GM23248 (cell line): ENCODE measurements around the gene NHSL2. TPM values are rescaled to one million over a fixed set of nuclear protein-coding genes. Genes with fewer than 3 reads are reported as not detected.

ENCODE experiments used
- DNase-seq: peaks from one replicate; pipeline ENCODE4 v3.0.0-alpha.2; 2015
- H2AFZ ChIP-seq: fragments of 200-600 bp; sonication (generic); 2 replicates; pipeline ENCODE4 v1.6.1; 2016; ENCODE audit warnings: antibody characterized with exemption
- H3F3A ChIP-seq: fragments of 200-600 bp; sonication (generic); 2 replicates; pipeline ENCODE4 v1.6.1; 2016; ENCODE audit warnings: mild to moderate bottlenecking, antibody characterized with exemption, mixed run types; ENCODE audit not compliant: insufficient read depth
- H3K27ac ChIP-seq: fragments of 200-600 bp; sonication (generic); 2 replicates; pipeline ENCODE4 v1.5.1; 2016; ENCODE audit warnings: mild to moderate bottlenecking
- H3K27me3 ChIP-seq: fragments of 200-600 bp; sonication (generic); replicated peaks from 2 replicates; pipeline ENCODE4 v1.6.1; 2016; ENCODE audit warnings: mild to moderate bottlenecking; ENCODE audit not compliant: insufficient read depth
- H3K36me3 ChIP-seq: fragments of 200-600 bp; sonication (generic); 2 replicates; pipeline ENCODE4 v1.6.1; 2016; ENCODE audit warnings: low read depth, mild to moderate bottlenecking
- H3K4me1 ChIP-seq: fragments of 200-600 bp; sonication (generic); 2 replicates; pipeline ENCODE4 v1.6.1; 2016; ENCODE audit warnings: mild to moderate bottlenecking; ENCODE audit not compliant: insufficient read depth
- H3K4me2 ChIP-seq: fragments of 200-600 bp; sonication (generic); one replicate; pipeline ENCODE4 v1.6.1; 2016; ENCODE audit warnings: mild to moderate bottlenecking; ENCODE audit not compliant: unreplicated experiment
- H3K4me3 ChIP-seq: fragments of 200-600 bp; sonication (generic); 2 replicates; pipeline ENCODE4 v1.5.1; 2016; ENCODE audit warnings: mild to moderate bottlenecking
- H3K79me2 ChIP-seq: fragments of 200-600 bp; sonication (generic); 2 replicates; pipeline ENCODE4 v1.6.1; 2016; ENCODE audit warnings: mild to moderate bottlenecking; ENCODE audit not compliant: insufficient read depth
- H3K9ac ChIP-seq: fragments of 200-600 bp; sonication (generic); 2 replicates; pipeline ENCODE4 v1.6.1; 2016; ENCODE audit warnings: mild to moderate bottlenecking
- H3K9me2 ChIP-seq: fragments of 200-600 bp; sonication (generic); 2 replicates; pipeline ENCODE4 v1.6.1; 2016; ENCODE audit warnings: mixed run types, mild to moderate bottlenecking, moderate library complexity; ENCODE audit not compliant: insufficient read depth
- H3K9me3 ChIP-seq: fragments of 200-600 bp; sonication (generic); one replicate; pipeline ENCODE4 v1.6.1; 2017; ENCODE audit warnings: low read depth
- H4K20me1 ChIP-seq: fragments of 200-600 bp; sonication (generic); 2 replicates; pipeline ENCODE4 v1.6.0; 2016; ENCODE audit not compliant: insufficient read depth
- EZH2 ChIP-seq: fragments of 200-600 bp; sonication (generic); IDR thresholded peaks from 2 replicates; pipeline ENCODE4 v1.6.1; 2018; ENCODE audit warnings: antibody characterized with exemption, mild to moderate bottlenecking; ENCODE audit not compliant: insufficient read depth, poor library complexity, severe bottlenecking
- EZH2phosphoT487 ChIP-seq: fragments of 200-600 bp; sonication (generic); IDR thresholded peaks from 2 replicates; pipeline ENCODE4 v1.6.1; 2018; ENCODE audit warnings: antibody characterized with exemption, moderate library complexity, mild to moderate bottlenecking, low read depth; ENCODE audit not compliant: insufficient read depth
- WGBS, 2 experiments: methylation state at CpG; one replicate each; pipeline ENCODE4 v1.1.6; 2015 to 2017; ENCODE audit warnings: low lambda C conversion rate in 2 of 2, low coverage in 1 of 2; ENCODE audit errors: missing lambda C conversion rate in 2 of 2; 5-methylcytosine and 5-hydroxymethylcytosine counted together
- in situ Hi-C: fragments of 300-500 bp; cut with MboI; formaldehyde crosslinking; loops from 2 replicates; pipeline ENCODE4 v1.15.0; 2020
- polyA plus RNA-seq: library from polyadenylated mRNA; unstranded; fragments of >200 nt; fragmentation: Nextera tagmentation; extraction: Ambion mirVana; gene quantifications from 2 replicates; pipeline ENCODE4 v1.2.1, GENCODE V29; 2016
- total RNA-seq: library from RNA; depleted of rRNA; stranded (reverse); fragments of >200 nt; shearing (Covaris generic); gene quantifications from 2 replicates; pipeline ENCODE4 v1.2.3, GENCODE V29; 2014

NHSL2 gene
- total and polyA plus RNA-seq, 2 experiments from 2014 or later, result 3.2 to 6.5 TPM

- no peak overlapping the region for H2AFZ ChIP-seq
- in situ Hi-C loops, result no loop called here
- no peak for DNase-seq
- no peaks in the 10 kb centered on the region for H4K20me1 ChIP-seq
- no peaks in the 10 kb centered on the region for H3K9me3 ChIP-seq
- H3K27ac ChIP-seq, result no peak overlapping the region
- no peaks in the 10 kb centered on the region for H3K36me3 ChIP-seq
- 88 to 90% methylated on average over 2 to 3 of the region's 4 CpGs for WGBS, 2 experiments
- H3K27me3 ChIP-seq, result no peaks in the 10 kb centered on the region
- H3F3A ChIP-seq, result no peaks in the 10 kb centered on the region
- no peaks in the 10 kb centered on the region for H3K4me1 ChIP-seq
- TF ChIP-seq EZH2phosphoT487, result no peak
- no peak for TF ChIP-seq EZH2
- H3K4me3 ChIP-seq, result no peak overlapping the region
- H3K9ac ChIP-seq, result no peak overlapping the region
- no peaks in the 10 kb centered on the region for H3K79me2 ChIP-seq
- no peaks in the 10 kb centered on the region for H3K9me2 ChIP-seq
- no peak overlapping the region for H3K4me2 ChIP-seq
Observed at GRCh38 chrX:72102760-72103159, 192.1 kb downstream of the NHSL2 start.

GRCh38 chrX:72105436-72105835 lies 194.8 kb downstream of the NHSL2 start:
- TF ChIP-seq EZH2 (no peak), EZH2phosphoT487 (no peak)
- Histone ChIP-seq H3K27me3 (no peaks in the 10 kb centered on the region), H3K9ac (no peak overlapping the region), H3K36me3 (no peaks in the 10 kb centered on the region), H3K27ac (no peak overlapping the region), H3K79me2 (no peaks in the 10 kb centered on the region), H3F3A (no peaks in the 10 kb centered on the region), H3K4me2 (no peak overlapping the region), H3K4me1 (no peaks in the 10 kb centered on the region), H3K4me3 (no peak overlapping the region), H4K20me1 (no peaks in the 10 kb centered on the region), H2AFZ (no peak overlapping the region), H3K9me3 (no peaks in the 10 kb centered on the region), H3K9me2 (no peaks in the 10 kb centered on the region)
- DNase-seq, result no peak
- in situ Hi-C loops, result no loop called here
- WGBS, 2 experiments, result 84 to 85% methylated on average over 6 of the region's 6 CpGs

GRCh38 chrX:72107320-72107719 lies 196.7 kb downstream of the NHSL2 start:
- Histone ChIP-seq H3K9me3 (no peaks in the 10 kb centered on the region), H3K27ac (no peak overlapping the region), H3K79me2 (no peaks in the 10 kb centered on the region), H3F3A (no peaks in the 10 kb centered on the region), H3K4me3 (no peak overlapping the region), H3K4me1 (no peaks in the 10 kb centered on the region), H3K9ac (no peak overlapping the region), H4K20me1 (no peaks in the 10 kb centered on the region), H3K4me2 (no peak overlapping the region), H3K27me3 (no peaks in the 10 kb centered on the region), H2AFZ (no peak overlapping the region), H3K36me3 (no peaks in the 10 kb centered on the region), H3K9me2 (no peaks in the 10 kb centered on the region)
- 62% methylated on average over 6 of the region's 6 CpGs for WGBS, 2 experiments
- DNase-seq, result peak; percentile 81
- TF ChIP-seq EZH2phosphoT487 (no peak), EZH2 (no peak)
- in situ Hi-C loops, result no loop called here

GRCh38 chrX:72107841-72108595 lies 197.4 kb downstream of the NHSL2 start:
- in situ Hi-C loops, result no loop called here
- WGBS, 2 experiments, result 95 to 99% methylated on average over 11 to 12 of the region's 12 CpGs
- Histone ChIP-seq H3K9me3 (no peaks in the 10 kb centered on the region), H2AFZ (no peak overlapping the region), H3K79me2 (no peaks in the 10 kb centered on the region), H3K9me2 (no peaks in the 10 kb centered on the region), H3K27ac (no peak overlapping the region), H3K4me1 (no peaks in the 10 kb centered on the region), H3K4me3 (no peak overlapping the region), H3K9ac (no peak overlapping the region), H3K4me2 (no peak overlapping the region), H3F3A (no peaks in the 10 kb centered on the region), H3K27me3 (no peaks in the 10 kb centered on the region), H4K20me1 (no peaks in the 10 kb centered on the region), H3K36me3 (no peaks in the 10 kb centered on the region)
- DNase-seq, result no peak
- TF ChIP-seq EZH2phosphoT487, result no peak
- no peak for TF ChIP-seq EZH2
